GM12865 (cell line): Measurements from ENCODE around the gene PGAP1.

Source experiments
- DNase-seq: peaks from one replicate; pipeline ENCODE4 v3.0.0; 2010; ENCODE audit warnings: low read depth
- H3K4me3 ChIP-seq: 2 replicates; pipeline ENCODE4 v1.5.1; 2011; ENCODE audit warnings: mild to moderate bottlenecking, low read depth, low read length, control low read depth
- CTCF ChIP-seq: IDR thresholded peaks from 2 replicates; pipeline ENCODE4 v1.5.1; 2011; ENCODE audit warnings: low read length, control low read depth, low read depth, inconsistent platforms; ENCODE audit not compliant: insufficient read depth; ENCODE audit errors: missing control alignments

PGAP1 gene

DNA sequence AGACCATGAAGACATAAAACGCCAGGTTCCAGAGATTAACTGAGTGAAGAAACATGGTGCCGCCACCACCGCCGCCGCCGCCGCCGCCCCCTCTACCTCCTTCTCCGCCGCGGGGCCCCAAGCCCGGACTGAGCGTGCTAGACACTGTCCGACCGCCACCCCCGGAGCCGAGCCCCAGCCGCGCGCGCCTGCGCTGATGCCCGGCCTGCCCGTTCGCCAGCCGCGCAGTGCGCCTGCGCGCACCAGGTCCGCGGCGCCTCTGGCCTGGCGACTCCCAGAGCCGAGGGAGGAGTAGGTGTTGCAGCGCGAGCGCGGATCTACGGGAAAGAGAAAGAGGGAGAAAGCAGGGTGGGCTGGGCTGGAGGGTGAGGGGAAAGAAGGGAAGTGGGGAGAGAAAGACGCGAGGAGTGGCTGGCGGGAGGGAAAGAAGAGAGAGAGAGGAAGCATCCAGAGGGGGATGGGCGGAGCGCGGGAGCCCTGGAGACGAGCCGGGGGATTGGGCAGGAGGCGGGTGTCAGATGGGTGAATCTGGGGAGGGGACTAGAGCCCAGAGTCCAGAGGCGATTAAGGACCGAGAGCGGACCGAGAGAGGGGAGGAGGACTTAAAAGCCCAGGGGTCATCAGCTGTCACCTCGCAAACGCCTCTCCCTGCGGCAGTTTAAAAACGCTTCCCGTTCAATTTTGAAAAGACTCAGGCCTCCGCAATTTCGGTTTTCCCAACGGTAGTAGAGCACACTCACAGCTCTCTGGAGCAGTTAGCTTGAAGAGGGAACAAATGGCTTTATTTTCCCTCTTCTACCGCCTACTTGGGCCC lies at the start of gene PGAP1:
TSS of gene PGAP1 (minus strand) at position 146 of the 814 bp plus-strand sequence. CDS start at position 55, 91 bp downstream.
- TF ChIP-seq CTCF: no peak
- H3K4me3 ChIP-seq: peak within 1 kb of the TSS; percentile 97
- peak; percentile 92 for DNase-seq

DNA sequence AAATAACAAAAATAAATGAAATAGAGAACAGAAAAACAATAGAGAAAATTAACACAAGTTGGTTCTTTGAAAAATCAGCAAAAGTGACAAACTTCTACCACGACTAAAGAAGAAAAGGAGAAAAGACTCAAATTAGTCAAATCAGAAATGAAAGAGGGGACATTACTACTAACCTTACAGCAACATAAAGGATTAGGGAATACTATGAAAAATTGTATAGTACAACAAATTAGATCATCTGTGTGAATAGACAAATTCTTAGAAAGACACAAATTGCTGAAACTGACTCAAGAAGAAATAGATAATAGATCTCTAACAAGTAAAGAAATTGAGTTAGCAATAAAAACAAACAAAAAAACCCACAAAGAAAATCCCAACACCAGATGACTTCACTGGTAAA lies 48.5 kb upstream of the PGAP1 start:
- no peak for DNase-seq
- no peak overlapping the region for H3K4me3 ChIP-seq
- TF ChIP-seq CTCF: no peak

DNA sequence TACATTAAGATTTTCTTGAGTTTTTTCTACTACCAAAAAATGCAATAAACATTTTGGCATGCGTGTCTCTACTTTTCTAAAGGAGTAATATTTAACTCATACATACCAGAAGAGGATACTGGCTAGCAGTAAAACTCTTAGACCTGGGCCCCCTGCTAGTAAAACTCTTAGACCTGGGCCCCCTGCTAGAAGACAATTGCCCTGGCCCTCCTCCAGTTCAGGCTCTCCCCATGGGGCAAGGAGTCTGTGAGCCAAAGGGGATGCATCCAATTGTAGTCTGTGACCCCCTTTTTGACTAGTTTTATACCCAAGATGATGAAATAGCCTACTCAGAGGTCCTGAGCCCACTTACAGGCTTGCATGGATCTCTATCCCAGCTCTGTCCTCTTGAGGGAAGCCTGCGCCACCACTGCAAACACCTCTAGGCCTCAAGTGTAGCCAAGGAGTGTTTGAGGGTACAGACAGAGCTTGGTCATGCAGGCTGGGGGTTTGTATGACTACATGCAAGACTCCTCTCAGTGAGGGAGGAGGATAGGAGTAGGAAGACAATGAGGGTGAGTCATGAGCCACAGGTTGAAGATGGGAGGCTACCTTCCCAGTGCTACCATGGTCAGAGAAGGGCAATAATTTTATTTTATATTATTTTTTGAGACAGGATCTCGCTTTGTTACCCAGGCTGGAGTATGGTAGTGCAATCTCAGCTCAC lies 45.2 kb upstream of the PGAP1 start:
- TF ChIP-seq CTCF: no peak
- no peak for DNase-seq
- H3K4me3 ChIP-seq: no peak overlapping the region

DNA sequence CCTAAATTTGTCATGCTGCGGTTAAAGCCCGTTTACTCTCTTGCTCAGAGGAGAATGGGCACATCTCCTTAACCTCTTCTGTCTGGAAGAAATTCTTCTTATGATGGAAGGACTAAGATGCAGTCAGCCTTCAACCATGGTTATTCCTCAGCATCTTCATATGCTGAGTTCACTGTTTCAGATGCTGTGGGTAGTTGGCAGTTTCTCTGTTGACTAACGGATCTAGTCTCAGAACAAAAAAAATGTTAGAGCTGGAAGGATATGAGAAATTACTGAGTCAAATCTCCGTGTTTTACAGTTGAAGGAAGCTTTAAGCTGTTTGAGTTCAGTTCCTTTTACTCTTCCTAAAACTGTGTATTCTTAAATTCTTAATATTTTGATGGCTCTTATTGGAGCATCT lies 43.6 kb upstream of the PGAP1 start:
- H3K4me3 ChIP-seq: no peak overlapping the region
- no peak for DNase-seq
- TF ChIP-seq CTCF: no peak

DNA sequence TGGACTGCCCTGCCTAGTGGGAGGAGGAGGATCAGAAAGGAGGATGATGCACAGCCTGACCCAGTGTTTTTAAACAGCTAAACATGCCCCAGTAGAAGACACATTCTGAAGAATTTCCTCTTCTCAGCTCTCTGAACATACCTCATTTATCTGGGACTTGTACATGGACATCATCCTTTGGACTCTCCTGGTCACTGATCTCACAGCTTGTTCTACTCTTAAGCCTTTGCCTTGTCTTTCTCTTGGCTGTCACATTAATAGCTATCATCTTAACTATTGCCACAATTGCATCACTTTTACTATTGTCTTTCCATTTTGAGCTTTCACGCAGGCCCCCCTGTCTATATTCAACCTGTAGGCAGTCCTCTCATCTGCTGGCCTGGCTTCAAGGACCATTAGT lies 42.0 kb upstream of the PGAP1 start:
- no peak for TF ChIP-seq CTCF
- H3K4me3 ChIP-seq: no peak overlapping the region
- no peak for DNase-seq

DNA sequence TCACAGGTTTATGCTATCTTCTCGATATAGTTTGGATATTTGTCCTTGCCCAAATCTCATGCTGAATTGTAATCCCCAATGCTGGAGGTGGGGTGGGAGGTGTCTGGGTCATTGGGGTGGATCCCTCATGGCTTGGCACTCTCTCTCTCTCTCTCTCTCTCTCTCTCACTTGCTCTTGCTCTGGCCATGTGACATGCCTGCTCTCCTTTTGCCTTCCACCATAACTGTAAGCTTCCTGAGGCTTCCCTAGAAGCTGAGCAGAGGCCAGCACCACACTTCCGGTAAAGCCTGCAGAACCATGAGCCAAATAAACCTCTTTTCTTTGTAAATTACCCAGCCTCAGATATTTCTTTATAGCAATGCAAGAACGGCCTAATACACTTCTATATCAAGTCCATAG lies 41.3 kb upstream of the PGAP1 start:
- no peak for TF ChIP-seq CTCF
- DNase-seq: no peak
- H3K4me3 ChIP-seq: no peak overlapping the region
